HEK293 (cell line): Measurements from ENCODE around the gene DSE.

Source experiments
- CTCF ChIA-PET: fragments of 350-600 bp; formaldehyde crosslinking; extraction: SDS; loops from one replicate; lab custom pipeline; 2021; ENCODE audit warnings: antibody characterized with exemption; lab: Yijun Ruan, JAX
- POLR2A ChIA-PET: fragments of 300-600 bp; formaldehyde crosslinking; extraction: SDS; loops from one replicate; lab custom pipeline; 2020; ENCODE audit warnings: antibody characterized with exemption, inconsistent platforms; lab: Yijun Ruan, JAX
- H3K27ac ChIP-seq: fragments of 200-500 bp; sonication (Bioruptor generic); 2 replicates; pipeline ENCODE4 v1.5.1; 2014; ENCODE audit warnings: low read depth, low read length, control low read depth, inconsistent platforms; ENCODE audit errors: extremely low read depth
- H3K36me3 ChIP-seq, 2 experiments: fragments of 200-500 bp in 1 of 2; sonication (Bioruptor generic) in 1 of 2; 1 replicate in 1 of 2; 2 replicates in 1 of 2; pipeline ENCODE4 v1.5.1; 2014 to 2017; ENCODE audit warnings: inconsistent platforms in 2 of 2, low read length in 2 of 2; ENCODE audit not compliant: control insufficient read depth in 2 of 2, insufficient read depth in 1 of 2
- H3K4me1 ChIP-seq: fragments of 200-500 bp; sonication (Bioruptor generic); 2 replicates; pipeline ENCODE4 v1.5.1; 2014; ENCODE audit warnings: mild to moderate bottlenecking, low read length, inconsistent platforms; ENCODE audit not compliant: control insufficient read depth, insufficient read depth
- H3K4me3 ChIP-seq: 2 replicates; pipeline ENCODE4 v1.5.1; 2011; ENCODE audit warnings: low read depth, mild to moderate bottlenecking, control low read depth, low read length, moderate library complexity
- H3K9me3 ChIP-seq: fragments of 200-500 bp; sonication (Bioruptor generic); 2 replicates; pipeline ENCODE4 v1.5.1; 2014; ENCODE audit warnings: low read depth, low read length, inconsistent platforms; ENCODE audit not compliant: control insufficient read depth, insufficient read depth
- KLF9 ChIP-seq: fragments of 450-650 bp; formaldehyde crosslinking; IDR thresholded peaks from 2 replicates; pipeline ENCODE4 v1.5.1; 2016; ENCODE audit warnings: missing biosample characterization, missing genetic modification characterization, low read depth
- SETDB1 ChIP-seq: IDR thresholded peaks from one replicate; pipeline ENCODE4 v1.6.1; 2017; ENCODE audit warnings: mild to moderate bottlenecking, low read length, moderate library complexity, mixed read lengths; ENCODE audit not compliant: insufficient read length
- ZEB2 ChIP-seq: fragments of 450-650 bp; formaldehyde crosslinking; IDR thresholded peaks from 2 replicates; pipeline ENCODE4 v1.5.1; 2016; ENCODE audit warnings: missing biosample characterization, missing genetic modification characterization
- ZNF121 ChIP-seq: fragments of 450-650 bp; formaldehyde crosslinking; IDR thresholded peaks from 2 replicates; pipeline ENCODE4 v1.5.1; 2016; ENCODE audit warnings: missing biosample characterization, missing genetic modification characterization
- ZNF211 ChIP-seq: fragments of 450-650 bp; formaldehyde crosslinking; IDR thresholded peaks from 2 replicates; pipeline ENCODE4 v1.5.1; 2016; ENCODE audit warnings: low read depth, missing biosample characterization, missing genetic modification characterization
- ZNF292 ChIP-seq: fragments of 450-650 bp; formaldehyde crosslinking; IDR thresholded peaks from 2 replicates; pipeline ENCODE4 v1.5.1; 2016; ENCODE audit warnings: low read depth, missing biosample characterization, missing genetic modification characterization, borderline replicate concordance
- ZNF555 ChIP-seq: fragments of 450-650 bp; formaldehyde crosslinking; conservative IDR thresholded peaks from 2 replicates; pipeline ENCODE4 v1.5.1; 2017; ENCODE audit warnings: missing biosample characterization, mild to moderate bottlenecking, missing genetic modification characterization, inconsistent platforms
- ZNF560 ChIP-seq: fragments of 450-650 bp; formaldehyde crosslinking; IDR thresholded peaks from 2 replicates; pipeline ENCODE4 v1.5.1; 2017; ENCODE audit warnings: missing biosample characterization, missing genetic modification characterization, borderline replicate concordance
- ZNF585B ChIP-seq: fragments of 450-650 bp; formaldehyde crosslinking; IDR thresholded peaks from 2 replicates; pipeline ENCODE4 v1.5.1; 2016; ENCODE audit warnings: missing biosample characterization, missing genetic modification characterization
- TF ChIP-seq, protein P1 (sequence below): fragments of 450-650 bp; formaldehyde crosslinking; IDR thresholded peaks from 2 replicates; pipeline ENCODE4 v1.5.1; 2016; ENCODE audit warnings: missing biosample characterization, missing genetic modification characterization
- TF ChIP-seq, protein P2 (sequence below): fragments of 450-650 bp; formaldehyde crosslinking; IDR thresholded peaks from 2 replicates; pipeline ENCODE4 v1.5.1; 2016; ENCODE audit warnings: missing biosample characterization, missing genetic modification characterization
- TF ChIP-seq, protein P3 (sequence below): fragments of 450-650 bp; formaldehyde crosslinking; IDR thresholded peaks from 2 replicates; pipeline ENCODE4 v1.5.1; 2016; ENCODE audit warnings: missing biosample characterization, missing genetic modification characterization, borderline replicate concordance
- TF ChIP-seq, protein P4 (sequence below): fragments of 450-650 bp; formaldehyde crosslinking; IDR thresholded peaks from 2 replicates; pipeline ENCODE4 v1.5.1; 2016; ENCODE audit warnings: missing biosample characterization, missing genetic modification characterization
- TF ChIP-seq, protein P5 (sequence below): fragments of 450-650 bp; formaldehyde crosslinking; IDR thresholded peaks from 2 replicates; pipeline ENCODE4 v1.5.1; 2016; ENCODE audit warnings: missing biosample characterization, missing genetic modification characterization, low read depth
- TF ChIP-seq, protein P6 (sequence below): fragments of 450-650 bp; formaldehyde crosslinking; IDR thresholded peaks from 2 replicates; pipeline ENCODE4 v1.5.1; 2016; ENCODE audit warnings: missing biosample characterization, missing genetic modification characterization, low read depth

Gene DSE

DNA sequence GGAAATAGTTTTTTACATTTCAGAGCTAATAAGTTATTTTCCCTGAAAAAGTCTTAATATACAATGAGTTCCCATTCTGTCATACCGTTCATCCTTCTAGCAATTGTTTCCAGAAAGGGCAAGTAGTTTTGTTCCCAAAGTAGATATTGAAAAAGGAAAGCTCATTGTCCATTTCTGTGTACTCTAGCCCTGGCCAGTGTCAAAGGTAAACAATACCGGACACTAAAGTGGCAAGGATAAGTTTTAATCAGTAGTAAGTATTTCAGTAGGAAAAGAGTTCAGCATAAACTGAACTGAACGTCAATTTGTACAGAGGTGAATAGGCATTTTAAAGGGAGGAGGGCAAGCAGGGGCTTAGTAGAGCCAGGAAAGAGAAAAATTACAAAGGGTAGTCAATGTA lies 46.9 kb downstream of the DSE start:
- Histone ChIP-seq H3K27ac (no peak overlapping the region), H3K4me3 (no peak overlapping the region), H3K4me1 (no peaks in the 10 kb centered on the region), H3K9me3 (no peaks in the 10 kb centered on the region), H3K36me3 (peaks cover 0 to 5% of the 10 kb centered on the region in 2 experiments; a peak in 1 of 3 replicates)
- TF ChIP-seq ZNF555 (tag by site-specific recombination) (no peak), ZNF121 (tag by site-specific recombination) (no peak), ZNF560 (tag by site-specific recombination) (no peak), ZEB2 (tag by site-specific recombination) (no peak), ZNF211 (tag by site-specific recombination) (no peak), KLF9 (tag by site-specific recombination) (no peak)
- TF ChIP-seq, protein P1, sequence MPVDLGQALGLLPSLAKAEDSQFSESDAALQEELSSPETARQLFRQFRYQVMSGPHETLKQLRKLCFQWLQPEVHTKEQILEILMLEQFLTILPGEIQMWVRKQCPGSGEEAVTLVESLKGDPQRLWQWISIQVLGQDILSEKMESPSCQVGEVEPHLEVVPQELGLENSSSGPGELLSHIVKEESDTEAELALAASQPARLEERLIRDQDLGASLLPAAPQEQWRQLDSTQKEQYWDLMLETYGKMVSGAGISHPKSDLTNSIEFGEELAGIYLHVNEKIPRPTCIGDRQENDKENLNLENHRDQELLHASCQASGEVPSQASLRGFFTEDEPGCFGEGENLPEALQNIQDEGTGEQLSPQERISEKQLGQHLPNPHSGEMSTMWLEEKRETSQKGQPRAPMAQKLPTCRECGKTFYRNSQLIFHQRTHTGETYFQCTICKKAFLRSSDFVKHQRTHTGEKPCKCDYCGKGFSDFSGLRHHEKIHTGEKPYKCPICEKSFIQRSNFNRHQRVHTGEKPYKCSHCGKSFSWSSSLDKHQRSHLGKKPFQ: no peak
- TF ChIP-seq, protein P2, sequence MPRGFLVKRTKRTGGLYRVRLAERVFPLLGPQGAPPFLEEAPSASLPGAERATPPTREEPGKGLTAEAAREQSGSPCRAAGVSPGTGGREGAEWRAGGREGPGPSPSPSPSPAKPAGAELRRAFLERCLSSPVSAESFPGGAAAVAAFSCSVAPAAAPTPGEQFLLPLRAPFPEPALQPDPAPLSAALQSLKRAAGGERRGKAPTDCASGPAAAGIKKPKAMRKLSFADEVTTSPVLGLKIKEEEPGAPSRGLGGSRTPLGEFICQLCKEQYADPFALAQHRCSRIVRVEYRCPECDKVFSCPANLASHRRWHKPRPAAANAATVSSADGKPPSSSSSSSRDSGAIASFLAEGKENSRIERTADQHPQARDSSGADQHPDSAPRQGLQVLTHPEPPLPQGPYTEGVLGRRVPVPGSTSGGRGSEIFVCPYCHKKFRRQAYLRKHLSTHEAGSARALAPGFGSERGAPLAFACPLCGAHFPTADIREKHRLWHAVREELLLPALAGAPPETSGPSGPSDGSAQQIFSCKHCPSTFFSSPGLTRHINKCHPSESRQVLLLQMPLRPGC (tag by site-specific recombination): no peak
- TF ChIP-seq, protein P3, sequence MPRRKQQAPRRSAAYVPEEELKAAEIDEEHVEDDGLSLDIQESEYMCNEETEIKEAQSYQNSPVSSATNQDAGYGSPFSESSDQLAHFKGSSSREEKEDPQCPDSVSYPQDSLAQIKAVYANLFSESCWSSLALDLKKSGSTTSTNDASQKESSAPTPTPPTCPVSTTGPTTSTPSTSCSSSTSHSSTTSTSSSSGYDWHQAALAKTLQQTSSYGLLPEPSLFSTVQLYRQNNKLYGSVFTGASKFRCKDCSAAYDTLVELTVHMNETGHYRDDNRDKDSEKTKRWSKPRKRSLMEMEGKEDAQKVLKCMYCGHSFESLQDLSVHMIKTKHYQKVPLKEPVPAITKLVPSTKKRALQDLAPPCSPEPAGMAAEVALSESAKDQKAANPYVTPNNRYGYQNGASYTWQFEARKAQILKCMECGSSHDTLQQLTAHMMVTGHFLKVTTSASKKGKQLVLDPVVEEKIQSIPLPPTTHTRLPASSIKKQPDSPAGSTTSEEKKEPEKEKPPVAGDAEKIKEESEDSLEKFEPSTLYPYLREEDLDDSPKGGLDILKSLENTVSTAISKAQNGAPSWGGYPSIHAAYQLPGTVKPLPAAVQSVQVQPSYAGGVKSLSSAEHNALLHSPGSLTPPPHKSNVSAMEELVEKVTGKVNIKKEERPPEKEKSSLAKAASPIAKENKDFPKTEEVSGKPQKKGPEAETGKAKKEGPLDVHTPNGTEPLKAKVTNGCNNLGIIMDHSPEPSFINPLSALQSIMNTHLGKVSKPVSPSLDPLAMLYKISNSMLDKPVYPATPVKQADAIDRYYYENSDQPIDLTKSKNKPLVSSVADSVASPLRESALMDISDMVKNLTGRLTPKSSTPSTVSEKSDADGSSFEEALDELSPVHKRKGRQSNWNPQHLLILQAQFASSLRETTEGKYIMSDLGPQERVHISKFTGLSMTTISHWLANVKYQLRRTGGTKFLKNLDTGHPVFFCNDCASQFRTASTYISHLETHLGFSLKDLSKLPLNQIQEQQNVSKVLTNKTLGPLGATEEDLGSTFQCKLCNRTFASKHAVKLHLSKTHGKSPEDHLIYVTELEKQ: no peak
- TF ChIP-seq, protein P4, sequence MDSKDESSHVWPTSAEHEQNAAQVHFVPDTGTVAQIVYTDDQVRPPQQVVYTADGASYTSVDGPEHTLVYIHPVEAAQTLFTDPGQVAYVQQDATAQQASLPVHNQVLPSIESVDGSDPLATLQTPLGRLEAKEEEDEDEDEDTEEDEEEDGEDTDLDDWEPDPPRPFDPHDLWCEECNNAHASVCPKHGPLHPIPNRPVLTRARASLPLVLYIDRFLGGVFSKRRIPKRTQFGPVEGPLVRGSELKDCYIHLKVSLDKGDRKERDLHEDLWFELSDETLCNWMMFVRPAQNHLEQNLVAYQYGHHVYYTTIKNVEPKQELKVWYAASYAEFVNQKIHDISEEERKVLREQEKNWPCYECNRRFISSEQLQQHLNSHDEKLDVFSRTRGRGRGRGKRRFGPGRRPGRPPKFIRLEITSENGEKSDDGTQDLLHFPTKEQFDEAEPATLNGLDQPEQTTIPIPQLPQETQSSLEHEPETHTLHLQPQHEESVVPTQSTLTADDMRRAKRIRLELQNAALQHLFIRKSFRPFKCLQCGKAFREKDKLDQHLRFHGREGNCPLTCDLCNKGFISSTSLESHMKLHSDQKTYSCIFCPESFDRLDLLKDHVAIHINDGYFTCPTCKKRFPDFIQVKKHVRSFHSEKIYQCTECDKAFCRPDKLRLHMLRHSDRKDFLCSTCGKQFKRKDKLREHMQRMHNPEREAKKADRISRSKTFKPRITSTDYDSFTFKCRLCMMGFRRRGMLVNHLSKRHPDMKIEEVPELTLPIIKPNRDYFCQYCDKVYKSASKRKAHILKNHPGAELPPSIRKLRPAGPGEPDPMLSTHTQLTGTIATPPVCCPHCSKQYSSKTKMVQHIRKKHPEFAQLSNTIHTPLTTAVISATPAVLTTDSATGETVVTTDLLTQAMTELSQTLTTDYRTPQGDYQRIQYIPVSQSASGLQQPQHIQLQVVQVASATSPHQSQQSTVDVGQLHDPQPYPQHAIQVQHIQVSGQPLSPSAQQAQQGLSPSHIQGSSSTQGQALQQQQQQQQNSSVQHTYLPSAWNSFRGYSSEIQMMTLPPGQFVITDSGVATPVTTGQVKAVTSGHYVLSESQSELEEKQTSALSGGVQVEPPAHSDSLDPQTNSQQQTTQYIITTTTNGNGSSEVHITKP (tag by site-specific recombination): no peak
- CTCF ChIA-PET: interaction anchor here (0.6 kb wide), 1 partner anchor 128 kb away, joined by 3 read pairs; no protein-coding TSS in a partner anchor
- POLR2A ChIA-PET: no interaction called here

DNA sequence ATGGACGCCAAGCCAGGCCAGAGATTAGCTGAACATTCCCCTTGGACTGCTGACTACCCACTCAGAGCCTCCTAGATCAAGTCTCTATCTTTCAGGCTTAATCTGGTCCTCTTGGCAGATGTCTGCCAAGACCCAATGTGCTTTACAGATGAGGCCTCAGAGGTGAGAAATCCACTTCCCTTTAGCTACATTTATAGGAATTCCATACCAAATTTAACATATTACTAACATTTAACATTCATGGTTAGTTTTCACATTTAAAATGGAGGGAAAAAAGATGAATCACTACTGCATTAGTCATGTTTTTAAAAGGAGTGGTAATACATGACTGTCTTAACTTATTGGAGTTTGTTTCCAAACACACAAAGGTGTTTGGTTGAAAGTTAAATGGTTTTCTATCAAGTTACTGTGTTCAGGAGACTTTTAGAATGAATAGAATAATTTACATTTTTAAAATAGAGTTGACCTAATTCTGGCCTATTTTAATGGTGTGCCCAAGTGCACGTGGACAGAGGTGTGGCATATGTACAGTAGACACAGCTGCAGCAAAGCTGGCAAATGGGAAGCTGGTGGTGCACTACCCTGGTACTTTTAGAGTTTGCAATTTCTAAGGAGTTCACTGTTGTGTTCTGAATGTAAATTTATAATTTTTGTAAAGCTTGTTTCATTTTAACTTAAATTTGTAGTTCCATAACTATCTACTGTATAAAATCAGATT lies 48.5 kb downstream of the DSE start:
- ChIA-PET POLR2A (no interaction called here), CTCF (interaction anchor here (0.6 to 1.7 kb wide), 4 partner anchors 11 to 151 kb away, joined by 3 to 6 read pairs (median 3); no protein-coding TSS in a partner anchor)
- TF ChIP-seq, protein P5, sequence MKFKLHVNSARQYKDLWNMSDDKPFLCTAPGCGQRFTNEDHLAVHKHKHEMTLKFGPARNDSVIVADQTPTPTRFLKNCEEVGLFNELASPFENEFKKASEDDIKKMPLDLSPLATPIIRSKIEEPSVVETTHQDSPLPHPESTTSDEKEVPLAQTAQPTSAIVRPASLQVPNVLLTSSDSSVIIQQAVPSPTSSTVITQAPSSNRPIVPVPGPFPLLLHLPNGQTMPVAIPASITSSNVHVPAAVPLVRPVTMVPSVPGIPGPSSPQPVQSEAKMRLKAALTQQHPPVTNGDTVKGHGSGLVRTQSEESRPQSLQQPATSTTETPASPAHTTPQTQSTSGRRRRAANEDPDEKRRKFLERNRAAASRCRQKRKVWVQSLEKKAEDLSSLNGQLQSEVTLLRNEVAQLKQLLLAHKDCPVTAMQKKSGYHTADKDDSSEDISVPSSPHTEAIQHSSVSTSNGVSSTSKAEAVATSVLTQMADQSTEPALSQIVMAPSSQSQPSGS (tag by site-specific recombination): no peak
- TF ChIP-seq ZNF292 (tag by site-specific recombination) (no peak), SETDB1 (peak; percentile 66), ZNF585B (tag by site-specific recombination) (no peak)
- TF ChIP-seq, protein P6, sequence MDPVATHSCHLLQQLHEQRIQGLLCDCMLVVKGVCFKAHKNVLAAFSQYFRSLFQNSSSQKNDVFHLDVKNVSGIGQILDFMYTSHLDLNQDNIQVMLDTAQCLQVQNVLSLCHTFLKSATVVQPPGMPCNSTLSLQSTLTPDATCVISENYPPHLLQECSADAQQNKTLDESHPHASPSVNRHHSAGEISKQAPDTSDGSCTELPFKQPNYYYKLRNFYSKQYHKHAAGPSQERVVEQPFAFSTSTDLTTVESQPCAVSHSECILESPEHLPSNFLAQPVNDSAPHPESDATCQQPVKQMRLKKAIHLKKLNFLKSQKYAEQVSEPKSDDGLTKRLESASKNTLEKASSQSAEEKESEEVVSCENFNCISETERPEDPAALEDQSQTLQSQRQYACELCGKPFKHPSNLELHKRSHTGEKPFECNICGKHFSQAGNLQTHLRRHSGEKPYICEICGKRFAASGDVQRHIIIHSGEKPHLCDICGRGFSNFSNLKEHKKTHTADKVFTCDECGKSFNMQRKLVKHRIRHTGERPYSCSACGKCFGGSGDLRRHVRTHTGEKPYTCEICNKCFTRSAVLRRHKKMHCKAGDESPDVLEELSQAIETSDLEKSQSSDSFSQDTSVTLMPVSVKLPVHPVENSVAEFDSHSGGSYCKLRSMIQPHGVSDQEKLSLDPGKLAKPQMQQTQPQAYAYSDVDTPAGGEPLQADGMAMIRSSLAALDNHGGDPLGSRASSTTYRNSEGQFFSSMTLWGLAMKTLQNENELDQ: no peak
- H3K4me1 ChIP-seq: no peaks in the 10 kb centered on the region
- no peaks in the 10 kb centered on the region for H3K9me3 ChIP-seq
- H3K4me3 ChIP-seq: no peak overlapping the region
- H3K27ac ChIP-seq: no peak overlapping the region
- peaks cover 0 to 5% of the 10 kb centered on the region in 2 experiments; a peak in 1 of 3 replicates for H3K36me3 ChIP-seq
